Endothelial cell of umbilical vein (primary cell): ENCODE measurements around the gene WDR90. TPM values are rescaled to one million over a fixed set of nuclear protein-coding genes. Genes with fewer than 3 reads are reported as not detected.

Source experiments
- BruUV-seq: library from RNA; stranded (reverse); fragments of 400-500 nt; replicated peaks from 2 replicates; lab custom pipeline; 2021; lab: Mats Ljungman, UMichigan
- CTCF ChIA-PET: fragments of 300-600, 350-600 bp; sonication (Branson Sonifier 250); formaldehyde crosslinking; loops from one replicate; lab custom pipeline; 2021; ENCODE audit warnings: antibody characterized with exemption, inconsistent platforms; lab: Charles Lee
- POLR2A ChIA-PET: fragments of 300-600, 350-600 bp; sonication (Branson Sonifier 250); formaldehyde crosslinking; loops from one replicate; lab custom pipeline; 2021; ENCODE audit warnings: antibody characterized with exemption, inconsistent platforms; lab: Charles Lee
- DNase-seq: peaks from one replicate; pipeline ENCODE4 v3.0.0-alpha.2; 2011; ENCODE audit warnings: low read depth, low spot score
- FAIRE-seq: peaks from 2 replicates; lab custom pipeline; 2011; peaks lifted over from hg19 to GRCh38; lab: Jason Lieb, UNC
- H2AFZ ChIP-seq: 2 replicates; pipeline ENCODE4 v1.6.0; 2012; ENCODE audit warnings: low read depth, low read length, control low read depth, inconsistent platforms
- H3K27ac ChIP-seq: 2 replicates; pipeline ENCODE4 v1.5.1; 2011; ENCODE audit warnings: low read depth, mild to moderate bottlenecking, control low read depth, low read length, moderate library complexity; ENCODE audit not compliant: insufficient read depth
- H3K27me3 ChIP-seq, 2 experiments: 2 replicates each; pipeline versions ENCODE4 v1.6.0 to v1.6.1; 2011; ENCODE audit warnings: low read length in 2 of 2, mixed read lengths in 1 of 2; ENCODE audit not compliant: control insufficient read depth in 2 of 2, insufficient read depth in 2 of 2
- H3K36me3 ChIP-seq, 2 experiments: 2 replicates in 1 of 2; 3 replicates in 1 of 2; pipeline ENCODE4 v1.5.1; 2011; ENCODE audit warnings: low read length in 2 of 2, mild to moderate bottlenecking in 1 of 2, moderate library complexity in 1 of 2; ENCODE audit not compliant: control insufficient read depth in 2 of 2, insufficient read depth in 2 of 2; ENCODE audit errors: extremely low read depth in 1 of 2
- H3K4me1 ChIP-seq: 3 replicates; pipeline ENCODE4 v1.5.1; 2011; ENCODE audit warnings: mild to moderate bottlenecking, low read length; ENCODE audit not compliant: control insufficient read depth, insufficient read depth; ENCODE audit errors: extremely low read depth
- H3K4me2 ChIP-seq: 2 replicates; pipeline ENCODE4 v1.6.1; 2011; ENCODE audit warnings: low read length, control low read depth, mixed read lengths; ENCODE audit not compliant: insufficient read depth
- H3K4me3 ChIP-seq, 3 experiments: fragments of 200-600 bp in 1 of 3; sonication (generic), shearing (Covaris generic) in 1 of 3; replicated peaks in 1 of 3; 2 replicates each; pipeline ENCODE4 v1.5.1; 2011 to 2016; ENCODE audit warnings: control low read depth in 3 of 3, low read length in 3 of 3, mild to moderate bottlenecking in 2 of 3, inconsistent platforms in 1 of 3, low read depth in 1 of 3, moderate library complexity in 1 of 3; ENCODE audit not compliant: insufficient read depth in 1 of 3
- H3K79me2 ChIP-seq: 2 replicates; pipeline ENCODE4 v1.6.0; 2012; ENCODE audit warnings: low read length, inconsistent platforms; ENCODE audit not compliant: control insufficient read depth, insufficient read depth
- H3K9ac ChIP-seq: replicated peaks from 2 replicates; pipeline ENCODE3; 2011; ENCODE audit warnings: low read length, control low read depth; ENCODE audit not compliant: insufficient read depth; ENCODE audit errors: extremely low read depth
- H3K9me1 ChIP-seq: replicated peaks from 3 replicates; pipeline ENCODE4 v1.6.0; 2011; ENCODE audit warnings: mild to moderate bottlenecking, low read length; ENCODE audit not compliant: control insufficient read depth, insufficient read depth; ENCODE audit errors: extremely low read depth
- H3K9me3 ChIP-seq: replicated peaks from 2 replicates; pipeline ENCODE4 v1.5.1; 2012; ENCODE audit warnings: low read length, inconsistent platforms; ENCODE audit not compliant: control insufficient read depth, insufficient read depth
- H4K20me1 ChIP-seq: replicated peaks from 2 replicates; pipeline ENCODE3; 2011; ENCODE audit warnings: mild to moderate bottlenecking, low read length; ENCODE audit not compliant: control insufficient read depth, insufficient read depth; ENCODE audit errors: extremely low read depth
- EZH2 ChIP-seq: IDR thresholded peaks from 2 replicates; pipeline ENCODE4 v1.6.1; 2012; ENCODE audit warnings: borderline replicate concordance, low read depth, mild to moderate bottlenecking, moderate library complexity, low read length, inconsistent platforms; ENCODE audit not compliant: severe bottlenecking
- FOS ChIP-seq: IDR thresholded peaks from 2 replicates; pipeline ENCODE4 v1.6.1; 2011; ENCODE audit warnings: mild to moderate bottlenecking, low read length, moderate library complexity, borderline replicate concordance; ENCODE audit not compliant: insufficient read depth
- GATA2 ChIP-seq: IDR thresholded peaks from 2 replicates; pipeline ENCODE4 v1.7.0; 2011; ENCODE audit warnings: low read depth, mild to moderate bottlenecking, moderate library complexity, mixed read lengths, low read length; ENCODE audit not compliant: insufficient read length, insufficient read depth
- JUN ChIP-seq: IDR thresholded peaks from 2 replicates; pipeline ENCODE4 v1.6.1; 2011; ENCODE audit warnings: borderline replicate concordance, low read depth; ENCODE audit not compliant: insufficient read length, insufficient read depth
- MYC ChIP-seq: IDR thresholded peaks from one replicate; pipeline ENCODE4 v1.6.1; 2011; ENCODE audit warnings: mild to moderate bottlenecking, low read depth, low read length
- POLR2A ChIP-seq: IDR thresholded peaks from 2 replicates; pipeline ENCODE4 v1.6.1; 2012; ENCODE audit warnings: low read depth, mild to moderate bottlenecking, control low read depth, low read length
- POLR2AphosphoS5 ChIP-seq: IDR thresholded peaks from 2 replicates; pipeline ENCODE4 v1.6.1; 2012; ENCODE audit warnings: low read depth, mild to moderate bottlenecking, control low read depth, low read length, moderate library complexity; ENCODE audit not compliant: insufficient read depth
- dilution Hi-C: fragments of 300-500 bp; cut with MboI; formaldehyde crosslinking; loops from one replicate; pipeline ENCODE4 v1.15.0; 2019; ENCODE audit warnings: low sequenced_read_pairs; ENCODE audit not compliant: extremely low pct_ligation_motif_present
- intact Hi-C: fragments of 100-400 bp; cut with micrococcal nuclease; formaldehyde crosslinking; loops from one replicate; pipeline ENCODE4 v1.10.0; 2022
- polyA plus RNA-seq, 4 experiments: library from polyadenylated mRNA; depleted of rRNA in 3 of 4; stranded (reverse) in 3 of 4; unstranded in 1 of 4; fragments of >200 nt; gene quantifications; 2 replicates each; pipeline versions ENCODE4 v1.2.1 to v1.2.3, GENCODE V29; 2011 to 2012; ENCODE audit warnings: missing spikeins in 1 of 4
- total RNA-seq: library from RNA; stranded (reverse); gene quantifications from 2 replicates; pipeline ENCODE4 v1.2.3, GENCODE V29; 2021
- TF ChIP-seq, protein P1 (sequence below): IDR thresholded peaks from 2 replicates; pipeline ENCODE4 v1.6.1; 2011; ENCODE audit not compliant: insufficient read depth, insufficient read length
- TF ChIP-seq, protein P2 (sequence below), 2 donors: IDR thresholded peaks; 1 replicate in 1 of 2; 2 replicates in 1 of 2; pipeline ENCODE4 v1.5.1; 2011; ENCODE audit warnings: low read length in 2 of 2, mild to moderate bottlenecking in 2 of 2, moderate library complexity in 2 of 2, control low read depth in 1 of 2, inconsistent platforms in 1 of 2, low read depth in 1 of 2; ENCODE audit not compliant: insufficient read depth in 1 of 2; ENCODE audit errors: extremely low read depth in 1 of 2

The WDR90 gene
- total and polyA plus RNA-seq, 2 donors (not counting 3 experiments of a cell fraction or from before 2014, with no cell fraction given), result 22.2 to 51.8 TPM

DNA sequence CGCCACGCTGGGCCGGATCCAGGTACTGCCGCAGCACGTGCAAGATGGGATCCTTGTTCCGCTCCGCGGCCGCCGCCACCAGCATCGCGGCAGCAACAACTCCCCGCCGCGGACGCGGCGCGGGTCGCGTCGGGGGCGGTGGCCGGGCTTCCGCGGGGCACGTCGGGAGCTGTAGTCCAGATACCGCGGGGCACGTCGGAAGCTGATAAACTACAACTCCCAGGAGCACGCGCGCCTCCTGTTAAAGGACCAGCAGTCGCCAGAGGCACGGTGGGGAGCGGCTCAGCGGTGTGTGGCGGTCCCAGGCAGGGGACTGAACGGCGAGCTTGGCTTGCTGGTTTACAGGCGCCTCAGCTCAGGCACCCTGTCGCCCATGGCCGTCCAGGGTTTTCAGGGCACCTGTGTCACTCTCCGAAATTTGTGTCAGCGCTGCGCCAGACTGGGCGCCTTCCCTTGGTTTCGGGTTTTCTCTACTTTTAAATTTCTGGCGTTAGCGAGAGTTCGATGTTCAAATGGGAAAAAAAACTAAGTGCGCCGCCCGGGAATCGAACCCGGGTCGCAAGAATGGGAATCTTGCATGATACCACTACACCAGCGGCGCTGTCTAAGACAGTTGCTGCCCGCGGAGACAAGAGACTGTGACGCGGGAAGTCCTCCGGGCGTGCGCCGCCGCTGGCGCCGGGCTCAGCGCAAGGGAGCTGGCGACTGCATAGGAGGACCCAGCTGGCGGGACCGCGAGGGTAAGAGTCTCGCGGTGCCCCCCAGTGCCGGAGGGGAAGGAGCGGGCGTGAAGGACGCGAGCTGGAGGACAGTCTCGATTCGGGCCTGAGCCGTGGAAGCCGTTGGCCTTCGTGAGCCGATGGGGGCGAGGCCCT is 12.7 kb upstream of the WDR90 start, which contains the start of gene METTL26:
METTL26 (minus strand) TSS at position 100 of the 875 bp plus-strand sequence; CDS start at position 85, 15 bp downstream.
- H3K4me3 ChIP-seq, result peak within 1 kb of the TSS; percentile 37 to 82 (median 61)
- H3K9ac ChIP-seq, result peak within 1 kb of the TSS; percentile 66
- dilution Hi-C loops, result no loop called here
- DNase-seq (peak; percentile 93), FAIRE-seq (peak; percentile 96)
- POLR2A ChIA-PET, result interaction anchor here (1.2 to 1.6 kb wide), 2 partner anchors 9 to 13 kb away, joined by 4 read pairs; partner anchors contain the start of gene WDR90
- H4K20me1 ChIP-seq, result no peaks in the 10 kb centered on the region
- peak within 1 kb of the TSS; percentile 53 for H3K4me2 ChIP-seq
- no peaks in the 10 kb centered on the region for H3K36me3 ChIP-seq
- TSS peak; percentile 86 for BruUV-seq
- TF ChIP-seq POLR2A (peak; percentile 95), POLR2AphosphoS5 (peak; percentile 92), FOS (no peak), JUN (no peak), MYC (peak; percentile 26), EZH2 (no peak), GATA2 (peak; percentile 25)
- TF ChIP-seq, protein P1, sequence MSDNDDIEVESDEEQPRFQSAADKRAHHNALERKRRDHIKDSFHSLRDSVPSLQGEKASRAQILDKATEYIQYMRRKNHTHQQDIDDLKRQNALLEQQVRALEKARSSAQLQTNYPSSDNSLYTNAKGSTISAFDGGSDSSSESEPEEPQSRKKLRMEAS, result peak; percentile 46
- TF ChIP-seq, protein P2, sequence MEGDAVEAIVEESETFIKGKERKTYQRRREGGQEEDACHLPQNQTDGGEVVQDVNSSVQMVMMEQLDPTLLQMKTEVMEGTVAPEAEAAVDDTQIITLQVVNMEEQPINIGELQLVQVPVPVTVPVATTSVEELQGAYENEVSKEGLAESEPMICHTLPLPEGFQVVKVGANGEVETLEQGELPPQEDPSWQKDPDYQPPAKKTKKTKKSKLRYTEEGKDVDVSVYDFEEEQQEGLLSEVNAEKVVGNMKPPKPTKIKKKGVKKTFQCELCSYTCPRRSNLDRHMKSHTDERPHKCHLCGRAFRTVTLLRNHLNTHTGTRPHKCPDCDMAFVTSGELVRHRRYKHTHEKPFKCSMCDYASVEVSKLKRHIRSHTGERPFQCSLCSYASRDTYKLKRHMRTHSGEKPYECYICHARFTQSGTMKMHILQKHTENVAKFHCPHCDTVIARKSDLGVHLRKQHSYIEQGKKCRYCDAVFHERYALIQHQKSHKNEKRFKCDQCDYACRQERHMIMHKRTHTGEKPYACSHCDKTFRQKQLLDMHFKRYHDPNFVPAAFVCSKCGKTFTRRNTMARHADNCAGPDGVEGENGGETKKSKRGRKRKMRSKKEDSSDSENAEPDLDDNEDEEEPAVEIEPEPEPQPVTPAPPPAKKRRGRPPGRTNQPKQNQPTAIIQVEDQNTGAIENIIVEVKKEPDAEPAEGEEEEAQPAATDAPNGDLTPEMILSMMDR (IDR thresholded peaks at IDR 0.05; ENCODE audit: extremely low read depth in 1 of 2, insufficient read depth in 1 of 2, low read depth in 1 of 2, low read length in 2 of 2), result no peak
- H3K4me1 ChIP-seq, result peaks cover 9% of the 10 kb centered on the region
- no peaks in the 10 kb centered on the region for H3K9me3 ChIP-seq
- H3K79me2 ChIP-seq, result peaks cover 8% of the 10 kb centered on the region
- peak within 1 kb of the TSS; percentile 84 for H2AFZ ChIP-seq
- intact Hi-C loops, result loop anchor here (1.0 kb wide), 3 partner anchors 12 to 47 kb away; no protein-coding TSS in a partner anchor
- no peaks in the 10 kb centered on the region for H3K9me1 ChIP-seq
- peak within 1 kb of the TSS; percentile 68 for H3K27ac ChIP-seq
- CTCF ChIA-PET, result interaction anchor here (0.6 to 1.7 kb wide), 11 partner anchors 9 to 60 kb away, joined by 3 to 8 read pairs (median 4); partner anchors contain the start of genes RAB40C and RHBDL1
- H3K27me3 ChIP-seq, result no peaks in the 10 kb centered on the region
